ENCODE measurements around the gene TSPAN31. TPM values are rescaled to one million over a fixed set of nuclear protein-coding genes. Genes with fewer than 3 reads are reported as not detected.
A peak's percentile ranks its signal among the peaks of the same experiment; 100 is the strongest.

The TSPAN31 gene
- total RNA-seq, 1 donor from 2014 or later, result 39.9 TPM

- no peak for TF ChIP-seq CTCF (IDR thresholded peaks at IDR 0.05)
- H3K4me1 ChIP-seq, result peaks cover 18% of the 10 kb centered on the region
- H3K27me3 ChIP-seq, result no peaks in the 10 kb centered on the region
- H3K4me3 ChIP-seq, result no peak overlapping the region
- H3K36me3 ChIP-seq, result peaks cover 4% of the 10 kb centered on the region
- H3K27ac ChIP-seq, result no peak overlapping the region
- no peak for ATAC-seq
- DNase-seq, result no peak
- intact Hi-C loops (cut with DNase I), result no loop called here
- no peaks in the 10 kb centered on the region for H3K9me3 ChIP-seq
Observed at GRCh38 chr12:57779736-57780135, 34.9 kb downstream of the TSPAN31 start.

- DNase-seq (no peak), ATAC-seq (no peak)
- Histone ChIP-seq H3K9me3 (no peaks in the 10 kb centered on the region), H3K27ac (peak overlapping the region; percentile 6), H3K4me1 (peaks cover 18% of the 10 kb centered on the region), H3K27me3 (no peaks in the 10 kb centered on the region), H3K36me3 (peaks cover 8% of the 10 kb centered on the region), H3K4me3 (no peak overlapping the region)
- intact Hi-C loops (cut with DNase I), result no loop called here
- no peak for TF ChIP-seq CTCF (IDR thresholded peaks at IDR 0.05)
Observed at GRCh38 chr12:57780284-57780897, 35.6 kb downstream of the TSPAN31 start.

- no peaks in the 10 kb centered on the region for H3K27me3 ChIP-seq
- H3K27ac ChIP-seq, result peak overlapping the region; percentile 0
- H3K9me3 ChIP-seq, result no peaks in the 10 kb centered on the region
- H3K4me1 ChIP-seq, result peaks cover 18% of the 10 kb centered on the region
- ATAC-seq, result no peak
- no peak for TF ChIP-seq CTCF (IDR thresholded peaks at IDR 0.05)
- peaks cover 17% of the 10 kb centered on the region for H3K36me3 ChIP-seq
- intact Hi-C loops (cut with DNase I), result no loop called here
- H3K4me3 ChIP-seq, result no peak overlapping the region
- no peak for DNase-seq
Observed at GRCh38 chr12:57781244-57781643, 36.4 kb downstream of the TSPAN31 start.

GRCh38 chr12:57781801-57782200 is 37.0 kb downstream of the TSPAN31 start:
- intact Hi-C loops (cut with DNase I), result no loop called here
- Histone ChIP-seq H3K27ac (peak overlapping the region; percentile 74), H3K27me3 (no peaks in the 10 kb centered on the region), H3K4me1 (peaks cover 18% of the 10 kb centered on the region), H3K36me3 (peaks cover 22% of the 10 kb centered on the region), H3K4me3 (no peak overlapping the region), H3K9me3 (no peaks in the 10 kb centered on the region)
- TF ChIP-seq CTCF (IDR thresholded peaks at IDR 0.05), result no peak
- ATAC-seq (no peak), DNase-seq (no peak)

- Histone ChIP-seq H3K4me1 (peaks cover 18% of the 10 kb centered on the region), H3K36me3 (peaks cover 27% of the 10 kb centered on the region), H3K27ac (peak overlapping the region; percentile 74), H3K27me3 (no peaks in the 10 kb centered on the region), H3K9me3 (no peaks in the 10 kb centered on the region), H3K4me3 (peak overlapping the region; percentile 95)
- DNase-seq (no peak), ATAC-seq (no peak)
- intact Hi-C loops (cut with DNase I), result no loop called here
- TF ChIP-seq CTCF (IDR thresholded peaks at IDR 0.05), result no peak
Observed at GRCh38 chr12:57782243-57782607, 37.4 kb downstream of the TSPAN31 start.
